ENCODE measurements around the gene KIAA1328. TPM values are rescaled to one million over a fixed set of nuclear protein-coding genes. Genes with fewer than 3 reads are reported as not detected.

KIAA1328 gene
- polyA plus RNA-seq, 1 donor from 2014 or later, result 8.5 TPM

GRCh38 chr18:37199741-37200140 lies 370.8 kb downstream of the KIAA1328 start:
- Histone ChIP-seq H3K9me3 (ENCODE audit: low read length) (peaks cover under 1% of the 10 kb centered on the region), H3K4me3 (ENCODE audit: low read length) (no peak overlapping the region), H3K9ac (ENCODE audit: low read length) (no peak overlapping the region), H3F3A (ENCODE audit: insufficient read depth, low read length, poor library complexity, severe bottlenecking) (no peaks in the 10 kb centered on the region), H3K36me3 (ENCODE audit: insufficient read depth, low read length) (no peaks in the 10 kb centered on the region), H2AFZ (ENCODE audit: low read depth, low read length) (no peak overlapping the region), H3K9me2 (ENCODE audit: insufficient read depth, low read length) (no peaks in the 10 kb centered on the region), H4K20me1 (ENCODE audit: insufficient read depth) (no peaks in the 10 kb centered on the region), H3K27ac (ENCODE audit: low read length) (no peak overlapping the region), H3K27me3 (ENCODE audit: insufficient read depth, low read depth, low read length) (no peaks in the 10 kb centered on the region), H3K79me2 (replicated peaks; ENCODE audit: insufficient read depth, low read length) (no peaks in the 10 kb centered on the region), H3K4me2 (ENCODE audit: low read length) (no peak overlapping the region)
- TF ChIP-seq CTCF (IDR thresholded peaks at IDR 0.05; ENCODE audit: poor library complexity, severe bottlenecking) (no peak), POLR2AphosphoS5 (IDR thresholded peaks at IDR 0.05) (no peak), SMC3 (conservative IDR thresholded peaks at IDR 0.05; ENCODE audit: poor library complexity) (no peak), TAF1 (IDR thresholded peaks at IDR 0.05; ENCODE audit: low read depth) (no peak), MXI1 (conservative IDR thresholded peaks at IDR 0.05; ENCODE audit: poor library complexity, severe bottlenecking) (no peak), REST (IDR thresholded peaks at IDR 0.05; ENCODE audit: borderline replicate concordance) (no peak), RAD21 (conservative IDR thresholded peaks at IDR 0.05) (no peak), EZH2 (IDR thresholded peaks at IDR 0.05; ENCODE audit: borderline replicate concordance, insufficient read depth, low read length, poor library complexity, severe bottlenecking) (no peak), EP300 (conservative IDR thresholded peaks at IDR 0.05; ENCODE audit: poor library complexity, severe bottlenecking) (no peak)

GRCh38 chr18:37207343-37207742 lies 378.4 kb downstream of the KIAA1328 start:
- H3K27me3 ChIP-seq (ENCODE audit: insufficient read depth, low read depth, low read length), result no peaks in the 10 kb centered on the region
- no peak overlapping the region for H3K27ac ChIP-seq (ENCODE audit: low read length)
- no peaks in the 10 kb centered on the region for H4K20me1 ChIP-seq (ENCODE audit: insufficient read depth)
- H3K79me2 ChIP-seq (replicated peaks; ENCODE audit: insufficient read depth, low read length), result no peaks in the 10 kb centered on the region
- TF ChIP-seq EP300 (conservative IDR thresholded peaks at IDR 0.05; ENCODE audit: poor library complexity, severe bottlenecking), result no peak
- no peaks in the 10 kb centered on the region for H3K9me2 ChIP-seq (ENCODE audit: insufficient read depth, low read length)
- H3K9ac ChIP-seq (ENCODE audit: low read length), result no peak overlapping the region
- H3F3A ChIP-seq (ENCODE audit: insufficient read depth, low read length, poor library complexity, severe bottlenecking), result no peaks in the 10 kb centered on the region
- no peak overlapping the region for H3K4me2 ChIP-seq (ENCODE audit: low read length)
- H3K9me3 ChIP-seq (ENCODE audit: low read length), result peaks cover 4% of the 10 kb centered on the region
- H3K4me3 ChIP-seq (ENCODE audit: low read length), result no peak overlapping the region
- H2AFZ ChIP-seq (ENCODE audit: low read depth, low read length), result no peak overlapping the region
- no peaks in the 10 kb centered on the region for H3K36me3 ChIP-seq (ENCODE audit: insufficient read depth, low read length)

- no peaks in the 10 kb centered on the region for H3K36me3 ChIP-seq (ENCODE audit: insufficient read depth, low read length)
- H3K9ac ChIP-seq (ENCODE audit: low read length), result no peak overlapping the region
- TF ChIP-seq TAF1 (IDR thresholded peaks at IDR 0.05; ENCODE audit: low read depth), result no peak
- no peak for TF ChIP-seq CTCF (IDR thresholded peaks at IDR 0.05; ENCODE audit: poor library complexity, severe bottlenecking)
- TF ChIP-seq SMC3 (conservative IDR thresholded peaks at IDR 0.05; ENCODE audit: poor library complexity), result no peak
- no peak for TF ChIP-seq POLR2AphosphoS5 (IDR thresholded peaks at IDR 0.05)
- TF ChIP-seq RAD21 (conservative IDR thresholded peaks at IDR 0.05), result no peak
- no peak for TF ChIP-seq REST (IDR thresholded peaks at IDR 0.05; ENCODE audit: borderline replicate concordance)
- no peak for TF ChIP-seq EZH2 (IDR thresholded peaks at IDR 0.05; ENCODE audit: borderline replicate concordance, insufficient read depth, low read length, poor library complexity, severe bottlenecking)
- no peak for TF ChIP-seq MXI1 (conservative IDR thresholded peaks at IDR 0.05; ENCODE audit: poor library complexity, severe bottlenecking)
- TF ChIP-seq EP300 (conservative IDR thresholded peaks at IDR 0.05; ENCODE audit: poor library complexity, severe bottlenecking), result no peak
- no peak overlapping the region for H2AFZ ChIP-seq (ENCODE audit: low read depth, low read length)
- no peak overlapping the region for H3K27ac ChIP-seq (ENCODE audit: low read length)
- H3K9me3 ChIP-seq (ENCODE audit: low read length), result no peaks in the 10 kb centered on the region
- H3K4me3 ChIP-seq (ENCODE audit: low read length), result no peak overlapping the region
- H3K9me2 ChIP-seq (ENCODE audit: insufficient read depth, low read length), result no peaks in the 10 kb centered on the region
- H3F3A ChIP-seq (ENCODE audit: insufficient read depth, low read length, poor library complexity, severe bottlenecking), result no peaks in the 10 kb centered on the region
- no peak overlapping the region for H3K4me2 ChIP-seq (ENCODE audit: low read length)
- no peaks in the 10 kb centered on the region for H4K20me1 ChIP-seq (ENCODE audit: insufficient read depth)
- H3K79me2 ChIP-seq (replicated peaks; ENCODE audit: insufficient read depth, low read length), result no peaks in the 10 kb centered on the region
- H3K27me3 ChIP-seq (ENCODE audit: insufficient read depth, low read depth, low read length), result no peaks in the 10 kb centered on the region
These were observed 381.9 kb downstream of the KIAA1328 start for GRCh38 chr18:37210781-37211180.

Measured in neural cell (in vitro differentiated cells).